IMR-90 (cell line): ENCODE data around the gene EPS15. TPM values are rescaled to one million over a fixed set of nuclear protein-coding genes. Genes with fewer than 3 reads are reported as not detected.

Source experiments
- ATAC-seq: fragments of 200-7000 bp; cut with Tn5 transposase; 2 replicates; pipeline ENCODE4 v1.9.1; 2020; ENCODE audit warnings: low read depth, mild to moderate bottlenecking, moderate library complexity
- BruUV-seq: library from RNA; stranded (reverse); fragments of 400-500 nt; replicated peaks from 2 replicates; lab custom pipeline; 2021; lab: Mats Ljungman, UMichigan
- CTCF ChIA-PET: fragments of 300-600 bp; formaldehyde crosslinking; extraction: SDS; loops from one replicate; lab custom pipeline; 2021; ENCODE audit warnings: antibody characterized with exemption; lab: Yijun Ruan, JAX
- POLR2A ChIA-PET: fragments of 300-600 bp; sonication (Branson Sonifier 250); formaldehyde crosslinking; loops from one replicate; lab custom pipeline; 2022; ENCODE audit warnings: antibody characterized with exemption; ENCODE audit not compliant: unreplicated experiment; lab: Charles Lee
- DNase-seq: peaks from one replicate; pipeline ENCODE4 v3.0.0; 2013
- H2AFZ ChIP-seq: replicated peaks from 2 replicates; pipeline ENCODE3; 2013; ENCODE audit warnings: low read length, mild to moderate bottlenecking; ENCODE audit not compliant: poor library complexity
- H2AK5ac ChIP-seq: 2 replicates; pipeline ENCODE4 v1.6.1; 2013; ENCODE audit warnings: low read depth, low read length, inconsistent platforms
- H2AK9ac ChIP-seq: replicated peaks from 2 replicates; pipeline ENCODE3; 2013; ENCODE audit warnings: mild to moderate bottlenecking, low read depth, low read length, moderate library complexity; ENCODE audit not compliant: poor library complexity
- H2BK120ac ChIP-seq: 2 replicates; pipeline ENCODE4 v1.6.1; 2013; ENCODE audit warnings: low read depth, low read length, inconsistent platforms
- H2BK15ac ChIP-seq: 3 replicates; pipeline ENCODE4 v1.6.1; 2013; ENCODE audit warnings: low read depth, low read length, inconsistent platforms
- H2BK20ac ChIP-seq: 2 replicates; pipeline ENCODE4 v1.6.1; 2013; ENCODE audit warnings: low read depth, mild to moderate bottlenecking, inconsistent platforms, low read length, moderate library complexity
- H2BK5ac ChIP-seq: 2 replicates; pipeline ENCODE4 v1.6.1; 2013; ENCODE audit warnings: mild to moderate bottlenecking, low read depth, low read length, inconsistent platforms; ENCODE audit not compliant: poor library complexity, severe bottlenecking
- H3K14ac ChIP-seq: replicated peaks from 2 replicates; pipeline ENCODE4 v1.6.1; 2013; ENCODE audit warnings: low read depth, low read length, inconsistent platforms
- H3K18ac ChIP-seq: 2 replicates; pipeline ENCODE4 v1.6.1; 2013; ENCODE audit warnings: low read depth, low read length, control low read depth
- H3K23ac ChIP-seq: 2 replicates; pipeline ENCODE4 v1.6.1; 2013; ENCODE audit warnings: low read depth, low read length, inconsistent platforms
- H3K27ac ChIP-seq: 2 replicates; pipeline ENCODE4 v1.5.1; 2013; ENCODE audit warnings: mild to moderate bottlenecking, control low read depth, low read length; ENCODE audit not compliant: insufficient read depth
- H3K27me3 ChIP-seq: 2 replicates; pipeline ENCODE4 v1.6.1; 2013; ENCODE audit warnings: low read length; ENCODE audit not compliant: control insufficient read depth, insufficient read depth
- H3K36me3 ChIP-seq: 2 replicates; pipeline ENCODE4 v1.6.1; 2013; ENCODE audit warnings: low read length, mixed read lengths; ENCODE audit not compliant: control insufficient read depth, insufficient read depth
- H3K4ac ChIP-seq: 2 replicates; pipeline ENCODE4 v1.6.1; 2013; ENCODE audit warnings: low read depth, low read length, inconsistent platforms
- H3K4me1 ChIP-seq: 2 replicates; pipeline ENCODE4 v1.6.1; 2013; ENCODE audit warnings: low read length, mixed read lengths; ENCODE audit not compliant: control insufficient read depth, insufficient read depth
- H3K4me2 ChIP-seq: 2 replicates; pipeline ENCODE4 v1.6.1; 2013; ENCODE audit warnings: low read depth, mild to moderate bottlenecking, control low read depth, low read length, moderate library complexity
- H3K4me3 ChIP-seq: 2 replicates; pipeline ENCODE4 v1.5.1; 2013; ENCODE audit warnings: low read depth, mild to moderate bottlenecking, control low read depth, low read length, moderate library complexity; ENCODE audit not compliant: insufficient read depth
- H3K56ac ChIP-seq: 2 replicates; pipeline ENCODE4 v1.6.1; 2013; ENCODE audit warnings: low read length, inconsistent platforms; ENCODE audit not compliant: insufficient read depth; ENCODE audit errors: extremely low read depth
- H3K79me1 ChIP-seq, 2 experiments: 2 replicates each; pipeline ENCODE4 v1.6.1; 2013; ENCODE audit warnings: low read length in 2 of 2, inconsistent platforms in 1 of 2, low read depth in 1 of 2
- H3K9ac ChIP-seq: 2 replicates; pipeline ENCODE4 v1.6.1; 2013; ENCODE audit warnings: low read depth, low read length, control low read depth
- H3K9me1 ChIP-seq: 2 replicates; pipeline ENCODE4 v1.6.1; 2013; ENCODE audit warnings: low read length, inconsistent platforms; ENCODE audit not compliant: insufficient read depth
- H3K9me3 ChIP-seq: 2 replicates; pipeline ENCODE4 v1.6.1; 2013; ENCODE audit warnings: low read length; ENCODE audit not compliant: control insufficient read depth, insufficient read depth
- H4K20me1 ChIP-seq: 2 replicates; pipeline ENCODE4 v1.6.1; 2013; ENCODE audit warnings: low read length, inconsistent platforms; ENCODE audit not compliant: insufficient read depth
- H4K5ac ChIP-seq: 2 replicates; pipeline ENCODE4 v1.6.1; 2013; ENCODE audit warnings: mild to moderate bottlenecking, low read depth, low read length, control low read depth
- H4K8ac ChIP-seq, 2 experiments: 2 replicates each; pipeline ENCODE4 v1.6.1; 2013; ENCODE audit warnings: low read depth in 2 of 2, low read length in 2 of 2, control low read depth in 1 of 2, inconsistent platforms in 1 of 2
- H4K91ac ChIP-seq: 2 replicates; pipeline ENCODE4 v1.6.1; 2013; ENCODE audit warnings: low read depth, low read length, inconsistent platforms; ENCODE audit not compliant: insufficient read depth
- CHD1 ChIP-seq: IDR thresholded peaks from 2 replicates; pipeline ENCODE4 v1.6.1; 2012; ENCODE audit warnings: low read depth, low read length, improper control_type of control experiment
- CTCF ChIP-seq: conservative IDR thresholded peaks from 2 replicates; pipeline ENCODE4 v1.5.1; 2012; ENCODE audit warnings: mild to moderate bottlenecking, low read depth, low read length, improper control_type of control experiment
- ELK1 ChIP-seq: fragments of 150-350 bp; IDR thresholded peaks from 2 replicates; pipeline ENCODE4 v1.6.1; 2016; ENCODE audit warnings: low read depth, mild to moderate bottlenecking, low read length, moderate library complexity, borderline replicate concordance
- MAFK ChIP-seq: IDR thresholded peaks from 2 replicates; pipeline ENCODE4 v1.6.1; 2012; ENCODE audit warnings: low read depth, low read length, improper control_type of control experiment
- MAZ ChIP-seq: IDR thresholded peaks from 2 replicates; pipeline ENCODE4 v1.6.1; 2012; ENCODE audit warnings: low read depth, mild to moderate bottlenecking, low read length, improper control_type of control experiment, moderate library complexity, borderline replicate concordance
- MXI1 ChIP-seq: IDR thresholded peaks from 2 replicates; pipeline ENCODE4 v1.6.1; 2012; ENCODE audit warnings: low read depth, mild to moderate bottlenecking, low read length, moderate library complexity, borderline replicate concordance
- POLR2A ChIP-seq: IDR thresholded peaks from 2 replicates; pipeline ENCODE4 v1.6.1; 2012; ENCODE audit warnings: mild to moderate bottlenecking, low read depth, low read length
- RCOR1 ChIP-seq: IDR thresholded peaks from 2 replicates; pipeline ENCODE4 v1.6.1; 2012; ENCODE audit warnings: mild to moderate bottlenecking, low read length, improper control_type of control experiment; ENCODE audit not compliant: insufficient replicate concordance
- dilution Hi-C: fragments of 300-500 bp; cut with HindIII; formaldehyde crosslinking; loops from one replicate; pipeline ENCODE4 v1.14.3; 2018; ENCODE audit warnings: low sequenced_read_pairs; ENCODE audit not compliant: unreplicated experiment
- in situ Hi-C: fragments of 300-500 bp; cut with MboI; formaldehyde crosslinking; loops from 3 replicates; pipeline ENCODE4 v1.14.3; 2019; ENCODE audit warnings: low sequenced_read_pairs, inconsistent platforms, mixed read lengths
- intact Hi-C: fragments of 100-400 bp; cut with micrococcal nuclease; formaldehyde crosslinking; loops from 2 replicates; pipeline ENCODE4 v1.10.0; 2022
- polyA plus RNA-seq, 3 experiments: library from polyadenylated mRNA; depleted of rRNA; stranded (reverse); fragments of >200 nt; gene quantifications; 2 replicates each; pipeline ENCODE4 v1.2.3, GENCODE V29; 2012; ENCODE audit warnings: low replicate concordance in 1 of 3
- total RNA-seq: library from RNA; depleted of rRNA; stranded (reverse); fragments of >200 nt; gene quantifications from 2 replicates; pipeline ENCODE4 v1.2.3, GENCODE V29; 2012

The EPS15 gene
- total and polyA plus RNA-seq, 2 of the 4 experiments (the other 2 are of a cell fraction): 17.6 to 38.0 TPM

- Histone ChIP-seq H3K4ac (no peak overlapping the region), H3K9me3 (no peaks in the 10 kb centered on the region), H2BK5ac (no peak overlapping the region), H4K8ac (no peak overlapping the region), H2BK20ac (no peak overlapping the region), H3K4me3 (no peak overlapping the region), H4K91ac (no peak overlapping the region), H3K9ac (no peak overlapping the region), H4K5ac (no peak overlapping the region), H2AK5ac (no peak overlapping the region), H2BK15ac (no peak overlapping the region), H2BK120ac (no peak overlapping the region), H3K14ac (no peak overlapping the region), H3K4me2 (no peak overlapping the region), H3K27me3 (no peaks in the 10 kb centered on the region), H3K27ac (no peak overlapping the region), H3K9me1 (no peaks in the 10 kb centered on the region; the same call in 1 of the 2 replicates), H3K18ac (no peak overlapping the region), H3K56ac (no peak overlapping the region), H2AK9ac (no peak overlapping the region), H3K4me1 (no peaks in the 10 kb centered on the region), H3K79me1 (peaks cover 4 to 9% of the 10 kb centered on the region in 2 experiments; a peak in 1 of 4 replicates), H3K36me3 (peaks cover 3% of the 10 kb centered on the region; the same call in 1 of the 2 replicates), H4K20me1 (no peaks in the 10 kb centered on the region), H2AFZ (no peak overlapping the region), H3K23ac (no peak overlapping the region)
- dilution Hi-C loops: no loop called here
- intact Hi-C loops: no loop called here
- in situ Hi-C loops: no loop called here
- ATAC-seq (no peak), DNase-seq (no peak)
- ChIA-PET POLR2A (no interaction called here), CTCF (interaction anchor here (1.2 kb wide), 1 partner anchor 12 kb away, joined by 3 read pairs; no protein-coding TSS in a partner anchor)
- no peak for TF ChIP-seq CHD1
- no peak for TF ChIP-seq POLR2A
- TF ChIP-seq ELK1: no peak
- no peak for TF ChIP-seq MXI1
- no peak for TF ChIP-seq RCOR1
- peak; percentile 73 for TF ChIP-seq MAFK
- TF ChIP-seq MAZ: no peak
- TF ChIP-seq CTCF: no peak
- BruUV-seq: no TSS peak
Measured at GRCh38 chr1:51473331-51474115, 45.5 kb downstream of the EPS15 start.
